K562 (cell line): Measurements from ENCODE around the gene UFL1. TPM values are rescaled to one million over a fixed set of nuclear protein-coding genes. Genes with fewer than 3 reads are reported as not detected.
A peak's percentile ranks its signal among the peaks of the same experiment; 100 is the strongest.

Source experiments
- BCOR ChIP-seq: fragments of 450-650 bp; IDR thresholded peaks from 2 replicates; pipeline ENCODE4 v1.6.1; 2016
- CLOCK ChIP-seq: fragments of 250-450 bp; sonication (Bioruptor Pico); IDR thresholded peaks from 2 replicates; pipeline ENCODE4 v1.4.0; 2020; ENCODE audit warnings: mild to moderate bottlenecking, moderate library complexity, borderline replicate concordance
- ELF1 ChIP-seq: fragments of 200-800 bp; sonication (Bioruptor generic); IDR thresholded peaks from 2 replicates; pipeline ENCODE4 v1.6.1; 2016; ENCODE audit warnings: missing genetic modification characterization, missing compliant biosample characterization
- EP400 ChIP-seq: fragments of 450-650 bp; IDR thresholded peaks from 2 replicates; pipeline ENCODE4 v1.6.1; 2017; ENCODE audit warnings: antibody characterized with exemption, mild to moderate bottlenecking, moderate library complexity
- EZH2 ChIP-seq: IDR thresholded peaks from 2 replicates; pipeline ENCODE4 v1.6.1; 2012; ENCODE audit warnings: low read depth, mild to moderate bottlenecking, inconsistent platforms, low read length, borderline replicate concordance
- MTA3 ChIP-seq: fragments of 450-650 bp; formaldehyde crosslinking; IDR thresholded peaks from 2 replicates; pipeline ENCODE4 v1.6.1; 2017; ENCODE audit warnings: mild to moderate bottlenecking, borderline replicate concordance
- RCOR1 ChIP-seq, 2 experiments: IDR thresholded peaks; 2 replicates each; pipeline ENCODE4 v1.6.1; 2012; ENCODE audit warnings: low read depth in 2 of 2, low read length in 2 of 2, borderline replicate concordance in 1 of 2, improper control_type of control experiment in 1 of 2
- SIRT6 ChIP-seq: IDR thresholded peaks from one replicate; pipeline ENCODE4 v1.6.1; 2012; ENCODE audit warnings: low read depth, mild to moderate bottlenecking, control low read depth, inconsistent platforms, low read length, moderate library complexity
- UBTF ChIP-seq, 2 experiments: IDR thresholded peaks; 2 replicates each; pipeline ENCODE4 v1.6.1; 2012; ENCODE audit warnings: improper control_type of control experiment in 2 of 2, low read depth in 2 of 2, low read length in 2 of 2, borderline replicate concordance in 1 of 2
- ZBTB1 ChIP-seq: sonication (generic); formaldehyde crosslinking; IDR thresholded peaks from 2 replicates; pipeline ENCODE4 v1.8.1; 2023; ENCODE audit warnings: missing genetic modification reagents, low read depth, mild to moderate bottlenecking, borderline replicate concordance
- ZKSCAN8 ChIP-seq: fragments of 200-800 bp; sonication (Bioruptor generic); IDR thresholded peaks from 2 replicates; pipeline ENCODE4 v1.6.1; 2016; ENCODE audit warnings: missing genetic modification characterization, missing compliant biosample characterization
- ZMIZ1 ChIP-seq, 2 experiments: fragments of 150-350 bp in 1 of 2; IDR thresholded peaks; 2 replicates each; pipeline ENCODE4 v1.6.1; 2012 to 2016; ENCODE audit warnings: low read depth in 2 of 2, low read length in 2 of 2, mild to moderate bottlenecking in 1 of 2, moderate library complexity in 1 of 2
- ZNF165 ChIP-seq: fragments of 250-450 bp; sonication (Bioruptor Pico); IDR thresholded peaks from 2 replicates; pipeline ENCODE4 v1.4.0; 2020; ENCODE audit warnings: borderline replicate concordance
- polyA plus RNA-seq, 8 experiments: library from polyadenylated mRNA; depleted of rRNA in 4 of 8; stranded (reverse) in 5 of 8; unstranded in 3 of 8; fragments of >200 nt; fragmentation: Nextera tagmentation in 2 of 8; fragmentation: Illumina TruSeq in 1 of 8; extraction: Ambion mirVana in 2 of 8; extraction: Trizol in 1 of 8; gene quantifications; 2 replicates each; pipeline versions ENCODE4 v1.2.1 to v1.2.3, GENCODE V29; 2011 to 2014; ENCODE audit warnings: inconsistent platforms in 1 of 8, missing spikeins in 1 of 8
- total RNA-seq, 7 experiments: library from RNA; depleted of rRNA in 6 of 7; stranded (reverse); fragments of >200 nt in 6 of 7; fragmentation: Illumina TruSeq in 2 of 7; extraction: Trizol in 2 of 7; gene quantifications; 2 replicates each; pipeline versions ENCODE4 v1.2.1 to v1.2.3, GENCODE V29; 2011 to 2021; ENCODE audit warnings: low replicate concordance in 1 of 7

The UFL1 gene
- total and polyA plus RNA-seq, 9 of the 15 experiments (the other 6 are each of a cell fraction or from before 2014, with no cell fraction given) = 10.9 to 23.1 (median 18.3) TPM

- TF ChIP-seq ZNF165 = no peak
- TF ChIP-seq ZKSCAN8 (CRISPR knock-in tag) = no peak
- peak; percentile 98 for TF ChIP-seq EP400
- TF ChIP-seq ZMIZ1 (IDR thresholded peaks at IDR 0.05; ENCODE audit: low read depth in 2 of 2, low read length in 2 of 2) = peak in 1 of 2 experiments; percentile 60; a peak in 1 of 4 replicates
- TF ChIP-seq ELF1 (tag) = peak; percentile 79
- peak in 1 of 2 experiments; percentile 68; a peak in 2 of 4 replicates for TF ChIP-seq UBTF (IDR thresholded peaks at IDR 0.05; ENCODE audit: borderline replicate concordance in 1 of 2, low read depth in 2 of 2, low read length in 2 of 2)
- no peak for TF ChIP-seq EZH2
- TF ChIP-seq CLOCK (CRISPR knock-in tag) = no peak
- peak; percentile 39; the same call in 1 of the 2 replicates for TF ChIP-seq BCOR
- TF ChIP-seq MTA3 = peak; percentile 92
- peak; percentile 87 for TF ChIP-seq ZBTB1 (CRISPR knock-in tag)
- TF ChIP-seq SIRT6 = no peak
- TF ChIP-seq RCOR1 (IDR thresholded peaks at IDR 0.05; ENCODE audit: borderline replicate concordance in 1 of 2, low read depth in 2 of 2, low read length in 2 of 2) = peak in 1 of 2 experiments; percentile 45; a peak in 1 of 4 replicates
These were observed at the start of gene UFL1 (continued) for GRCh38 chr6:96521644-96522464.
